ENCODE measurements around the gene GRIA3.
"Not testable (repeated sequence)": the region's sequence is repeated elsewhere in the genome, so short reads cannot be mapped to it uniquely, and the experiment has no call there.

The GRIA3 gene

GRCh38 chrX:123348468-123348867, 164.4 kb downstream of the GRIA3 start:
- no peak for DNase-seq (ENCODE audit: low read depth in 2 of 2)

- no peak for DNase-seq (ENCODE audit: low read depth in 2 of 2)
These were observed 166.1 kb downstream of the GRIA3 start for GRCh38 chrX:123350226-123350625.

- DNase-seq (ENCODE audit: low read depth in 2 of 2) = no peak
These were observed 173.9 kb downstream of the GRIA3 start for GRCh38 chrX:123357941-123358340.

DNA sequence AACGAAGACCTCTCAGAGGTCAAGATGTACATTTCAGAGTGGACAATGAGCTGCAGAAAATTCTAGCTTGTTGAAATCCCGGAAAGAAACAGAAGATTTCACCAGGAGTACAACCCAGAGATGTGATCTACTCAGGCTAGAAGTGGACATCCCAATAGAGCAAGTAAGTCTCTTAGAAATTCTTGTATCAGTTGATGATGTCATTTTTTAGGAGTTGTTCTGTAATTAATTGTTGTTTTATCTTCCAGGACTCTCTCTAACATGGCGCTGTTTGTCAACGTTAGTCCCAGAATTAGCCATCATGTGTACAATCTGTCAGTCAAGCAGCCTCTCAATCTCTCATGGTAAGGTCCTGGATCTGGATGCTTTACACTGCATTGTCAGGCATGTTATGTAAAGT, 174.4 kb downstream of the GRIA3 start:
- DNase-seq (ENCODE audit: low read depth in 2 of 2) = no peak

DNA sequence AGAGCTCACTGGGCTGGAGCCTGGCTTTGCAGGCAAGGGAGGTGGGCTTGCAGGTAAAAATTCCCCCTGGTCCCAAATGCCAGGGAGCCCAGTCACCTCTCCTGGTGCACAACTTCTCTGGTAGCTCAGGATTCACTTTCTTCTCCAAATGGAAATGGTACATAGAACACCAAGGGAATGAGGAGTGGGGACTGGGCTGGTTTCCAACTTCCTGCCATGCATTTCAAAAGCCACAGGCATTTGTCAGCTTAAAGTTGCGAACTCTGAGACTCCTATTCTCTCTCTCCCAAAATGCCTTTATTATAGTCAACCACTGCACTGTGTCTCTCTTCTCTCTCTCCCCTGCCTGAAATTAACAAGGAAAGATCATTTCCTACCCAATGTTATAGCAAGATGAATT, 177.3 kb downstream of the GRIA3 start:
- DNase-seq (ENCODE audit: low read depth in 2 of 2) = no peak

DNA sequence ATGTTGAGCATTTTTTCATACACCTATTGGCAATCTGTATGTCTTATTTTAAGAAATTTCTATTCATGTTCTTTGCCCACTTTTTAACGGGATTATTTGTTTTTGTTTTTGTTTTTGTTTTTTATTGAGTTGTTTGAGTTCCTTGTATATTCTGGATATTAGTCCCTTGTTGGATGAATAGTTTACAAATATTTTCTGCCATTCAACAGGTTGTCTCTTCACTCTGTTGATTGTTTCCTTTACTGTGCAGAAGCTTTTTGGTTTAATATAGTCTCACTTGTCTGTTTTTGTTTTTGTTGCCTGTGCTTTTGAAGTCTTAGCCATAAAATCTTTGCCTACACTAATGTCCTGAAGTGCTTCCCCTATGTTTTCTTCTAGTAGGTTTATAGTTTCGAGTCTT, 202.1 kb downstream of the GRIA3 start:
- not testable (repeated sequence) for DNase-seq (ENCODE audit: low read depth in 2 of 2)

DNA sequence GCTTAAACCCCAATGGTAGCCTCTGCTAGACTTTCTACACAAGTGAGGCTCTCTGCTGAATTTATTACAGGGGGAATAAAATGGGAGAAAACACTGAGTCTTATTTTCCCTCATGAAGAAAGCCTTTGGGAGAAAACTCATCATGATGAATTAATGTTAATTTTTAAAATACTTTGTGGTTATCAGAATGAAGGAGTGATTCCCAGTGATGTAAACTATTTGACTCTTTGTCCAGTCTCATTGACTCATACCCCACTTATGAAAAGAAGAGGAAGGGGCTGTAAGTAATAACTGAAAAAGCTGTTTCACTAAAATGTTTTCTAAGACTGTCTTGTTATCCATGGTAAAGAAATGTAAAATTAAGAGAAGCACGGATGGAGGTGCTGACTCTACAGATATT, 208.8 kb downstream of the GRIA3 start:
- DNase-seq (ENCODE audit: low read depth in 2 of 2) = no peak

- DNase-seq (ENCODE audit: low read depth in 2 of 2) = no peak
These were observed 215.6 kb downstream of the GRIA3 start for GRCh38 chrX:123399709-123400108.

DNA sequence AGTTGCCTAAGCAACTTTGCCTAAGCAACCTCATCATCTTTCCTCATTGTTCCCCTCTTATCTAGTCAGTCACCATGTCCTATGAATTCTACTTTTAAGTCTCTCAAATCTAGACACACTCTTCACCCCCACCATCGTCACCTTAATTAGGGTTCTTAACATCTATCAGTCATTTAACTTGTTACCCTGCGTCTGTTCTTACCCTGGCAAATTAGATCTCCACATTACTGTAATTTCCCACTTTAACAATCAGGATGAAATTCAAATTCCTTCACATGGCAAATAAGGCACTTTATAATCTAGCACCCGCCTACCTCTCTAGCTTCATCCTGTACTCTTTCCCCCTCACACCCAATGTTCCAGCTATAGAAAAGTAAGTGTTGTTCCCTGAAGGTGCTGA, 221.2 kb downstream of the GRIA3 start:
- no peak for DNase-seq (ENCODE audit: low read depth in 2 of 2)

GRCh38 chrX:123408821-123409737, 225.0 kb downstream of the GRIA3 start:
- no peak for DNase-seq (ENCODE audit: low read depth in 2 of 2)

- DNase-seq (ENCODE audit: low read depth in 2 of 2) = no peak
These were observed 238.8 kb downstream of the GRIA3 start for GRCh38 chrX:123422875-123423274.

- DNase-seq (ENCODE audit: low read depth in 2 of 2) = no peak
These were observed 240.5 kb downstream of the GRIA3 start for GRCh38 chrX:123424546-123424945.

- no peak for DNase-seq (ENCODE audit: low read depth in 2 of 2)
These were observed 241.4 kb downstream of the GRIA3 start for GRCh38 chrX:123425471-123425870.

DNA sequence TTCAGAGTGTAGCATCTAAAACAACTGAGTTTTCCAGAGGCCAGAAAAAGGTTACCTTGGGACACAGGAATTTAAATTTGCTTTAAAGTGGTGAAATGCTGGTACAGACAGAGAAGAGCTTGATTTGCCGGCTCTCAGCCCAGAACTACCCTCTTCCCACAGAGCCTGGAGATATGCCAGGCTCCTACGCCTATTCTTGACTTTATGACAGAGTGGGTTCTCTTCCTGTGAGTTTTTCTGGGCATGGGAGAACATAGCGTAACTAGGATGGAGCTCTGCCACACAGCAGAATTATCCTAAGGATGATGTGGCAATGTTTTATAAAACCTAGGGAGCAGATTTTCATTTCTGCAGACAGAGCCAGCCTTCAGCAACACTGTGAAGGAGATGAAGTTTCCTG, 241.8 kb downstream of the GRIA3 start:
- no peak for DNase-seq (ENCODE audit: low read depth in 2 of 2)

- no peak for DNase-seq (ENCODE audit: low read depth in 2 of 2)
These were observed 248.5 kb downstream of the GRIA3 start for GRCh38 chrX:123432361-123433150.

DNA sequence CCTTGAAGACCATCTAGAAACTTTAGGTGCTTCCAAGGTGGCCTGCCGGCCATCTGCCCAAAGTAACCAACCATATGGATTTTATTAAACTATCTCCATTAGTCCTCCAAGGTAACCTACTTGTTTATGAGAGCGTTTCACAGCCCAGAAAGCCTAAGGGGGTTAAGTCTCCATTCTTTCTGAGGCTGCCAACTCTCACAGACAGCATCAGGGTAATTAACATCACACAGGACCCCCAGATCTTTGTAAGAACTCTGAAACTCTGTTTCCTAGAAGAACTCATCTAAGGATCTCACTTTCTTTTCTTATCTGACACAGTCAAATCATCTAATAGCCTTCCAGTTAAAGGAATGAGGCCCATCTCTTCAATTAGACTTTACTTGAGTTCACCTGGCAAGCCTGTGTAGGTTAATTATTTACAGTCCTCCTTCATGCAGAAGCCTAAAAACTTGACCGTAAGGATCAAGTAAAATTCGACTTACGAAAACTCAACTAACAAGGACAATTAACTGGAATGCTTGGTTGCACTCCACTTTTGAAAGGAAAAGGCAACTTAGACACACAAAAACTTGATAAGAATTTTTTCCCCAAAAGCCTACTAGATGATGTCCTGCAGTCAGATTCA, 252.5 kb downstream of the GRIA3 start:
- DNase-seq (ENCODE audit: low read depth in 2 of 2) = no peak

- DNase-seq (ENCODE audit: low read depth in 2 of 2) = not testable (repeated sequence)
These were observed 255.8 kb downstream of the GRIA3 start for GRCh38 chrX:123439926-123440325.

- DNase-seq (ENCODE audit: low read depth in 2 of 2) = no peak
These were observed 258.7 kb downstream of the GRIA3 start for GRCh38 chrX:123442764-123443163.

- DNase-seq (ENCODE audit: low read depth in 2 of 2) = no peak
These were observed 263.4 kb downstream of the GRIA3 start for GRCh38 chrX:123447506-123447905.

GRCh38 chrX:123449335-123449734, 265.3 kb downstream of the GRIA3 start:
- no peak for DNase-seq (ENCODE audit: low read depth in 2 of 2)

DNA sequence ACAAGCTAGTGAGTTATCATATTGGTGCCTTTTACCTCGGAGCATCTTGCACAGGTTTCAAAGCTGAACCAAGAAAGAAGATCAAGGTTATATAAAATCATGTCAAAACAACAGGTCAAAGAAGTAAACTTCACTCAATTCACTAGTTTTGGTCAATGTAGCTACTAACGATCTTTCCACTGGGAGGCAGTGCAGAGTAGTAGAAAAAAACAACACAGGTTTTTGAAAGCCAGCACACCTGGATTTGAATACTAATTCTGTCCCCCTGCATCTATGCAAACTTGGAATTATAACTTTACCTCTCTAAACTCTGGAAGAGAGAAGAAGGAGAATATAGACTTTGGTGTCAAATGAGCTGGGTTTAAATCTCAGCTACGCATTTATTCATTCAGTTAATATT, 266.1 kb downstream of the GRIA3 start:
- DNase-seq (ENCODE audit: low read depth in 2 of 2) = no peak

DNA sequence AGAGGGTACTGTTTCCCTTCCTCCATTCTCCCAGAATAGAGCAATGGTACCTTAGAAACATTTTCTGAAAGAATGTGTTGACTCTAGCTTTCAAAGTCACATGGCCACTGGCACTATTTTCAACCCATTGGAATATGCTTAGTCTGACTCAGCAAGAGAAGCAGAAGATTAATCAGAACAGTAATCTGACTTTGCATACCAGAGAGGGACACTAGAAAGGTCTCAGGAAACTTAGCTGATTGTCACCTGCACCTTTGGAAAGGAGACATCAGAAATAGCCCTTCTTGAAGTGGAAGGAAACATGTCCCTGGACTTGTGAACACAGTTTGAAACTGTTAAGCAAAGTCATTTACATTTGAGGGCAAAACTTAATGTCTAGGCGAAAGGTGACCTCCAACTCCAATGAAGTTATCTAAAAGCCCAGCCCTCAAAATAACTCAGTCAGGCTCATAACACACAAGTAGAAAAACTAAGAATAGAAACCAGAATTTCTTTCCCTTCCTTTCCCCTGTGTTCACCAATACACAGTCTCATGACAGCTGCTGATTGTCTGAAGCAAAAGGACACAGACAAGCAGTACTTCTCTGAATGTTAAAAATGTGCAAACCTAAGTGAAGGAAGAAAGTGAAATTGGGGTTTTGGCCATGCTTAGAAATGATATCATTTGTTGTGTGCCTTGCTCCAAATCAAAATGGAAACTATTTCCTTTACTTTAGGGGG, 270.8 kb downstream of the GRIA3 start:
- no peak for DNase-seq (ENCODE audit: low read depth in 2 of 2)

Data from stimulated activated CD4-positive, alpha-beta T cell treated with anti-CD3 and anti-CD28 coated beads, Interleukin-1b, Interleukin-23, amount 100 ng/mL, for 1 hour (primary cell).